DMS79 treated with DMSO at 0.1 percent for 48 hours (cell line): ENCODE measurements around the gene ALKBH3.

Source experiments
- DNase-seq: peaks from one replicate; lab custom pipeline; 2025; lab: John Stamatoyannopoulos, UW

ALKBH3 gene

GRCh38 chr11:43895601-43896000 lies 15.0 kb downstream of the ALKBH3 start:
- no peak for DNase-seq

GRCh38 chr11:43898574-43898973 lies 17.9 kb downstream of the ALKBH3 start:
- no peak for DNase-seq

GRCh38 chr11:43899094-43899493 lies 18.5 kb downstream of the ALKBH3 start:
- DNase-seq, result no peak

GRCh38 chr11:43901551-43901950 lies 20.9 kb downstream of the ALKBH3 start:
- no peak for DNase-seq

GRCh38 chr11:43903078-43903477 lies 22.4 kb downstream of the ALKBH3 start:
- DNase-seq, result no peak

- DNase-seq, result no peak
Measured at GRCh38 chr11:43903969-43904368, 23.3 kb downstream of the ALKBH3 start.

- DNase-seq, result no peak
Measured at GRCh38 chr11:43904742-43905535, 24.3 kb downstream of the ALKBH3 start.

- no peak for DNase-seq
Measured at GRCh38 chr11:43905813-43906241, 25.2 kb downstream of the ALKBH3 start.

GRCh38 chr11:43907028-43907975 lies 26.7 kb downstream of the ALKBH3 start:
- no peak for DNase-seq

GRCh38 chr11:43908191-43908590 lies 27.6 kb downstream of the ALKBH3 start:
- DNase-seq, result no peak

- no peak for DNase-seq
Measured at GRCh38 chr11:43908683-43909082, 28.1 kb downstream of the ALKBH3 start.

GRCh38 chr11:43913829-43914380 lies 33.3 kb downstream of the ALKBH3 start:
- no peak for DNase-seq

- no peak for DNase-seq
Measured at GRCh38 chr11:43914466-43914865, 33.8 kb downstream of the ALKBH3 start.

GRCh38 chr11:43916621-43917020 lies 36.0 kb downstream of the ALKBH3 start:
- DNase-seq, result no peak

GRCh38 chr11:43917851-43918250 lies 37.2 kb downstream of the ALKBH3 start:
- no peak for DNase-seq

GRCh38 chr11:43918662-43919061 lies 38.0 kb downstream of the ALKBH3 start:
- DNase-seq, result no peak

GRCh38 chr11:43919852-43920597 lies 39.4 kb downstream of the ALKBH3 start:
- DNase-seq, result no peak

GRCh38 chr11:43920598-43921419 lies 40.2 kb downstream of the ALKBH3 start:
- DNase-seq, result no peak

- no peak for DNase-seq
Measured at GRCh38 chr11:43921561-43922294, 41.1 kb downstream of the ALKBH3 start.

GRCh38 chr11:43922295-43922648 lies 41.6 kb downstream of the ALKBH3 start:
- DNase-seq, result no peak
